DMS53 treated with DMSO at 0.1 percent for 48 hours (cell line): Measurements from ENCODE around the gene FSTL4.

Experiments used
- DNase-seq: peaks from one replicate; lab custom pipeline; 2025; ENCODE audit not compliant: unreplicated experiment; lab: John Stamatoyannopoulos, UW

The FSTL4 gene

DNA sequence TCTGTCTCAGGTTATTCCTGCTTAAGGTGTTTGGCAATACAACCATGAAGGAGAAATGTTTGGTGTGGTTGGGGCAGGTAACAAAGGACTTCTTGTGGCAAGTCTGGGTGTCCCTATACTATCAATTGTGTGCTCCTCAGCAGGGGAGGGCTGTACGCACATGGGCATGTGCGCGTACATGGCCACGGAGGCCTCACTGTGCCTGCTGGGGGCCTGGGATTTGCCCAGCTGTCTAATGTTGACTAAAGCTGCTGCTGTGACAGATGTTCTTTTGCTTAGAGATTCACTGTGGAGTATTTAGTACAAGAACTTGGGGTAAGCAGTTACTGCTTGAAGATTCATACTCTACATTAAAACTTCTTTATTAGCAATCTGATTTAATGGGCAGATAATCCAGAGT lies 463.0 kb downstream of the FSTL4 start:
- DNase-seq, result peak; percentile 48

DNA sequence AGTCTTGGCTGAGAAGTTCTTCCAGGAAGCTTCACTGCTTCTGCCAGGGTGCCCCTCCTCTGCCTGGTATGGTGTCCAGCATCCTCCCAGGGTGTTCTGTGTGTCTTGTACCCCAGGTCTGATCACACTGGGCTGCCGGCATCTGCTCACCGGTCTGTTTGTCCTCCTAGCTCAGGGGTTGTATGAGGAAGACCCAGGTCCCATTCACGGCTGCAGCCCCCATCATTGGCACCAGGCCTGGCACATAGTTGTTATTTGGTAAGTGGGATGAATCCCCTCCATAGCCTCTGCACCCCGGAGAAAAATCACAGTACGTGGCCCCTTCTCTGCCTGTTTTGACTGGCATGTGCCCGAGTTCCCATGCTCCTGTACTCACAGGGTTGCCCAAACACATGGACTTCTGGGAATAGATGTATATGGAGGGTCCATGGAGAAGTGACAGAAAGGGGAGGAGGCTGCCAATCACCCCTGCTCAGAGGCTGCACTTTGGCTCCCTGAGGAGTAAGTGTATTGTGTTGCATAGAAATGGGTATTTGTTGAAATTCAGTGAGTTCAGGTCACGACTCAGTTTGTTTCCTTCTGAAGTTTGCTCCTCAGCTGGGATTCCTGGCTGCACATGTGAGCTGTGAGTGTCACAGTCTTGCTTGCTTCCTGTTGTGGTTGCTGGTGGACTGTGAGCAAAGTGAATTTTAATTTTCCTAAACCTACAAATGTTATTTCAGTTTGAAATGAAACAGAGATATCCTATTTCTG lies 464.4 kb downstream of the FSTL4 start:
- DNase-seq, result no peak

DNA sequence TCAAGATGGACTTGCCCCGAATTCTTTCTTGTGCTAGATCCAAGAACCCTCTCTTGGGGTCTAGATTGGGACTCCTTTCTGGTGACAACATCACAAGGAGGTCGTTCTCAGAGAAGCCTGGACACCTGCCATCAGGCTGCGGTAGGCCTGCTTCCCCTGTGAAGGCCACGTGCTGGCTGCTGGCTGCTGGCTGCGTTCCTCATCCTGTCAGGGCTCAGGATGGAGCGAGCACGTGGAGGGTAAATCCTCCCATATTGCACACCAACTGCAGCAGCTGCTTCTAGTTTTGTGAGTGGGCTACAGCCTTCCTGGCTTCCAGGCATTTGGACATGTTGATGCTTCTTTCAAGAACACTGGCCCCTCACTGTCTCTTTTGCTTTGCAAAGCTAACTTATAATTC lies 464.9 kb downstream of the FSTL4 start:
- DNase-seq, result no peak
